ENCODE measurements around the gene RBMX2.

RBMX2 gene

DNA sequence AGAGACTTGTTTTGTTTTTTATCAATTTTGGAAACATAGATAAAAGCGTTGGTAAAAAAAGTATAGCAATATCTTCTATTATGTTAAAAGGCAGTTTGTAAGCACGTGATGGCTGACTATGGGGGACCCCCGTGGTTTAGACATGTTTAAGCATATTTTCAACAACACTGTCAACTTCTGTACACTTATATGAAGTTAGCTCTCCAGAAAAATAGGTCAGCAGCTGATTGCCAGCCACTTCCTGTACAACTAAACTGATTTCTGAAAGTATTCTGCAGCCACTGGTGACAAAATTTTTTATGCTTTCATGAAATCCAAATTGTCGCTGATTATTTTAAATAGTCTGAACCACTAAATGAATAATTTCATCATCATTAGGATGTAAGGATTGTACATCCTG is 45.2 kb downstream of the RBMX2 start:
- TF ChIP-seq CTCF (conservative IDR thresholded peaks at IDR 0.05; ENCODE audit: low read depth, low read length) = no peak

More for the DNA sequence above, 45.2 kb downstream of the RBMX2 start:
- no peak overlapping the region for H3K4me3 ChIP-seq (ENCODE audit: low read length)
- no peak for DNase-seq (ENCODE audit: low read depth)

Measured in retinal pigment epithelial cell (primary cell).